GM18511 (cell line): ENCODE data around the gene ADARB2.

ENCODE experiments used
- ATAC-seq: cut with Tn5 transposase; IDR thresholded peaks from one replicate; pipeline ENCODE4 v1.9.1; 2021; ENCODE audit warnings: mild to moderate bottlenecking, moderate library complexity; ENCODE audit not compliant: unreplicated experiment

ADARB2 gene

GRCh38 chr10:1280466-1281404, 456.6 kb downstream of the ADARB2 start:
- no peak for ATAC-seq

- ATAC-seq = no peak
These were observed 459.0 kb downstream of the ADARB2 start for GRCh38 chr10:1278306-1278705.

- no peak for ATAC-seq
These were observed 462.4 kb downstream of the ADARB2 start for GRCh38 chr10:1274701-1275544.

GRCh38 chr10:1274111-1274661, 463.1 kb downstream of the ADARB2 start:
- no peak for ATAC-seq

- no peak for ATAC-seq
These were observed 463.8 kb downstream of the ADARB2 start for GRCh38 chr10:1273372-1274105.

- ATAC-seq = no peak
These were observed 464.6 kb downstream of the ADARB2 start for GRCh38 chr10:1272777-1273161.

GRCh38 chr10:1272079-1272776, 465.1 kb downstream of the ADARB2 start:
- ATAC-seq = no peak

GRCh38 chr10:1270906-1271305, 466.4 kb downstream of the ADARB2 start:
- ATAC-seq = no peak

- no peak for ATAC-seq
These were observed 466.8 kb downstream of the ADARB2 start for GRCh38 chr10:1270490-1270889.

GRCh38 chr10:1268831-1269230, 468.5 kb downstream of the ADARB2 start:
- ATAC-seq = no peak

GRCh38 chr10:1267568-1267967, 469.8 kb downstream of the ADARB2 start:
- no peak for ATAC-seq

GRCh38 chr10:1267148-1267547, 470.2 kb downstream of the ADARB2 start:
- ATAC-seq = no peak

- no peak for ATAC-seq
These were observed 471.1 kb downstream of the ADARB2 start for GRCh38 chr10:1266033-1266802.

GRCh38 chr10:1264001-1264400, 473.3 kb downstream of the ADARB2 start:
- ATAC-seq = no peak

- ATAC-seq = no peak
These were observed 480.1 kb downstream of the ADARB2 start for GRCh38 chr10:1257274-1257673.

GRCh38 chr10:1256432-1256725, 480.9 kb downstream of the ADARB2 start:
- no peak for ATAC-seq

GRCh38 chr10:1255600-1256431, 481.5 kb downstream of the ADARB2 start:
- no peak for ATAC-seq

- ATAC-seq = no peak
These were observed 482.2 kb downstream of the ADARB2 start for GRCh38 chr10:1255118-1255517.
